OCI-LY3 (cell line): ENCODE data around the gene TBL1XR1.

ENCODE experiments used
- CTCF ChIP-seq: fragments of 200-600, 300-600 bp; sonication (generic); IDR thresholded peaks from 2 replicates; pipeline ENCODE4 v1.5.1; 2014; ENCODE audit warnings: antibody characterized with exemption, low read length, low read depth
- EZH2phosphoT487 ChIP-seq: fragments of 200-600 bp; shearing (Covaris generic); IDR thresholded peaks from 2 replicates; pipeline ENCODE4 v1.6.1; 2018; ENCODE audit warnings: antibody characterized with exemption, mixed run types, low read depth

- TF ChIP-seq CTCF (no peak), EZH2phosphoT487 (no peak)
Measured at GRCh38 chr3:177056927-177057326, 140.4 kb downstream of the TBL1XR1 start.
